ENCODE measurements around the gene PLPP1.

The PLPP1 gene

GRCh38 chr5:55534436-55535198, at the start of gene PLPP1:
PLPP1 (minus strand) TSS chr5:55534964; CDS start chr5:55534629, 335 bp downstream.
- peak; percentile 97 for DNase-seq

- no peak for DNase-seq
Observed at GRCh38 chr5:55583578-55583977, 48.8 kb upstream of the PLPP1 start.

GRCh38 chr5:55582256-55582655, 47.5 kb upstream of the PLPP1 start:
- no peak for DNase-seq

- DNase-seq, result no peak
Observed at GRCh38 chr5:55580042-55580441, 45.3 kb upstream of the PLPP1 start.

GRCh38 chr5:55578771-55579170, 44.0 kb upstream of the PLPP1 start:
- DNase-seq, result no peak

- no peak for DNase-seq
Observed at GRCh38 chr5:55577353-55578060, 42.7 kb upstream of the PLPP1 start.

- DNase-seq, result no peak
Observed at GRCh38 chr5:55576661-55577060, 41.9 kb upstream of the PLPP1 start.

GRCh38 chr5:55575815-55576583, 41.2 kb upstream of the PLPP1 start:
- no peak for DNase-seq

- DNase-seq, result no peak
Observed at GRCh38 chr5:55572600-55572999, 37.8 kb upstream of the PLPP1 start.

GRCh38 chr5:55572020-55572419, 37.3 kb upstream of the PLPP1 start:
- DNase-seq, result no peak

GRCh38 chr5:55570570-55570969, 35.8 kb upstream of the PLPP1 start:
- no peak for DNase-seq

GRCh38 chr5:55570026-55570425, 35.3 kb upstream of the PLPP1 start:
- no peak for DNase-seq

- DNase-seq, result no peak
Observed at GRCh38 chr5:55569513-55569865, 34.7 kb upstream of the PLPP1 start.

GRCh38 chr5:55568654-55569512, 34.1 kb upstream of the PLPP1 start:
- no peak for DNase-seq

- DNase-seq, result no peak
Observed at GRCh38 chr5:55564721-55565120, 30.0 kb upstream of the PLPP1 start.

GRCh38 chr5:55558484-55558883, 23.7 kb upstream of the PLPP1 start:
- no peak for DNase-seq

GRCh38 chr5:55557123-55557522, 22.4 kb upstream of the PLPP1 start:
- DNase-seq, result no peak

- no peak for DNase-seq
Observed at GRCh38 chr5:55554585-55555202, 19.9 kb upstream of the PLPP1 start.

GRCh38 chr5:55551904-55552303, 17.1 kb upstream of the PLPP1 start:
- DNase-seq, result no peak

- no peak for DNase-seq
Observed at GRCh38 chr5:55551358-55551757, 16.6 kb upstream of the PLPP1 start.

- DNase-seq, result no peak
Observed at GRCh38 chr5:55547781-55548180, 13.0 kb upstream of the PLPP1 start.

- no peak for DNase-seq
Observed at GRCh38 chr5:55546947-55547346, 12.2 kb upstream of the PLPP1 start.
